Coronary artery (tissue), 2 donors: ENCODE measurements around the gene STX4.
A peak's percentile ranks its signal among the peaks of the same experiment; 100 is the strongest.

Experiments used
- DNase-seq: peaks from one replicate; pipeline ENCODE4 v3.0.0-alpha.2; 2017; ENCODE audit warnings: low spot score
- H3K27ac ChIP-seq, 2 donors: fragments of 200-600 bp; sonication (generic); one replicate each; pipeline ENCODE4 v1.5.1; 2016 to 2019
- H3K4me3 ChIP-seq: fragments of 200-600 bp; sonication (generic); 2 replicates; pipeline ENCODE4 v1.5.1; 2016; ENCODE audit warnings: mild to moderate bottlenecking, moderate library complexity
- CTCF ChIP-seq: fragments of 200-600 bp; sonication (generic); IDR thresholded peaks from one replicate; pipeline ENCODE4 v1.5.1; 2019; ENCODE audit warnings: antibody characterized with exemption

STX4 gene

GRCh38 chr16:31023252-31023602 lies 10.1 kb upstream of the STX4 start:
- TF ChIP-seq CTCF, result no peak

GRCh38 chr16:31023627-31024226 lies 9.6 kb upstream of the STX4 start:
- TF ChIP-seq CTCF, result no peak
- DNase-seq, result no peak
- Histone ChIP-seq H3K27ac (no peak overlapping the region), H3K4me3 (no peak overlapping the region)

More at GRCh38 chr16:31023252-31023602, 10.1 kb upstream of the STX4 start:
- DNase-seq, result no peak
- Histone ChIP-seq H3K27ac (no peak overlapping the region), H3K4me3 (no peak overlapping the region)

- DNase-seq, result no peak
- H3K4me3 ChIP-seq, result no peak overlapping the region
- no peak for TF ChIP-seq CTCF
- H3K27ac ChIP-seq, result no peak overlapping the region
These were observed 8.0 kb upstream of the STX4 start for GRCh38 chr16:31025339-31025738.

- no peak for DNase-seq
- Histone ChIP-seq H3K4me3 (no peak overlapping the region), H3K27ac (no peak overlapping the region)
- no peak for TF ChIP-seq CTCF
These were observed 4.1 kb upstream of the STX4 start for GRCh38 chr16:31029272-31029671.

- no peak for DNase-seq
- Histone ChIP-seq H3K27ac (no peak overlapping the region), H3K4me3 (no peak overlapping the region)
- TF ChIP-seq CTCF, result no peak
These were observed 2.1 kb upstream of the STX4 start for GRCh38 chr16:31031276-31031675.

- Histone ChIP-seq H3K4me3 (peak overlapping the region; percentile 85), H3K27ac (peak overlapping the region; percentile 92 to 95)
- DNase-seq, result peak; percentile 91
- TF ChIP-seq CTCF, result no peak
These were observed 543 bp downstream of the STX4 start for GRCh38 chr16:31033709-31034492.

GRCh38 chr16:31036691-31037090 lies 3.3 kb downstream of the STX4 start:
- TF ChIP-seq CTCF, result no peak
- H3K4me3 ChIP-seq, result no peak overlapping the region
- DNase-seq, result no peak
- H3K27ac ChIP-seq, result no peak overlapping the region
